NCI-H82 (cell line): ENCODE results near the gene TMEM134.
A peak's percentile ranks its signal among the peaks of the same experiment; 100 is the strongest.
"Not testable (repeated sequence)": the region's sequence is repeated elsewhere in the genome, so short reads cannot be mapped to it uniquely, and the experiment has no call there.

Experiments
- DNase-seq: peaks from one replicate; lab custom pipeline; 2025; lab: John Stamatoyannopoulos, UW

The TMEM134 gene, protein sequence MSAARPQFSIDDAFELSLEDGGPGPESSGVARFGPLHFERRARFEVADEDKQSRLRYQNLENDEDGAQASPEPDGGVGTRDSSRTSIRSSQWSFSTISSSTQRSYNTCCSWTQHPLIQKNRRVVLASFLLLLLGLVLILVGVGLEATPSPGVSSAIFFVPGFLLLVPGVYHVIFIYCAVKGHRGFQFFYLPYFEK

DNA sequence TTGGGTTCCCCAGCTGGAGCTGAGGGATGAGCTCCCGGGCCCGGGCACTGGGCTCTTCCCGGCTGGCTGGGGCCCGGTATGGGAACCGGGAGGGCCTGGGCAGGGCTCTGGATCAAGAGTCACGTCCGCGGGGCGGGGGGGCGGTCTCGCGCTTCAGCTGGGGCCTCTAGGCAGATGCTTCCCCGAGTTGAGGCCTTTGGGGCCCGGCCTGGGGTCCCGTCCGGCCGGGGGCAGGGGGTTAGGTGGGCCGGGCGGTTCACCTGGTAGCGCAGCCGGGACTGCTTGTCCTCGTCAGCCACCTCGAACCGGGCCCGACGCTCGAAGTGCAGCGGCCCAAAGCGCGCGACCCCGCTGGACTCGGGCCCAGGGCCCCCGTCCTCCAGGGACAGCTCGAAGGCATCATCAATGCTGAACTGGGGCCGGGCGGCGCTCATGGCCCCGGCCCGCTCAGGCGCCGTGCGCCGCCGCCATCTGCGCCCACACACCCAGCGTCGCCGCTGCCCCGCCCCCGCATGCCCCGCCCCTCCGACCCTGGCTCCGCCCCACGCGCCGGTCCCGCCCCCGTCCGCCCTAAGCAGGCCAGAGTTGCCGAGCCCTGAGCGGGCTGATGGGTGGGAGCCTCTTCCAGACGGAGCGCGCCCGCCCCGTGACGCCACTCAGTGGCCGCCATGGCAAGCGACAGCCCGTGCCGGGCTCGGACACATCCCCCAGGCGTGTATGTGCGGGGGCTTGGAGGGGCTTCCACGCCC is at the start of gene TMEM134:
TMEM134 (minus strand) TSS at position 493 of the 749 bp plus-strand sequence; CDS start at position 434, 59 bp downstream.
- DNase-seq, result peak; percentile 94

DNA sequence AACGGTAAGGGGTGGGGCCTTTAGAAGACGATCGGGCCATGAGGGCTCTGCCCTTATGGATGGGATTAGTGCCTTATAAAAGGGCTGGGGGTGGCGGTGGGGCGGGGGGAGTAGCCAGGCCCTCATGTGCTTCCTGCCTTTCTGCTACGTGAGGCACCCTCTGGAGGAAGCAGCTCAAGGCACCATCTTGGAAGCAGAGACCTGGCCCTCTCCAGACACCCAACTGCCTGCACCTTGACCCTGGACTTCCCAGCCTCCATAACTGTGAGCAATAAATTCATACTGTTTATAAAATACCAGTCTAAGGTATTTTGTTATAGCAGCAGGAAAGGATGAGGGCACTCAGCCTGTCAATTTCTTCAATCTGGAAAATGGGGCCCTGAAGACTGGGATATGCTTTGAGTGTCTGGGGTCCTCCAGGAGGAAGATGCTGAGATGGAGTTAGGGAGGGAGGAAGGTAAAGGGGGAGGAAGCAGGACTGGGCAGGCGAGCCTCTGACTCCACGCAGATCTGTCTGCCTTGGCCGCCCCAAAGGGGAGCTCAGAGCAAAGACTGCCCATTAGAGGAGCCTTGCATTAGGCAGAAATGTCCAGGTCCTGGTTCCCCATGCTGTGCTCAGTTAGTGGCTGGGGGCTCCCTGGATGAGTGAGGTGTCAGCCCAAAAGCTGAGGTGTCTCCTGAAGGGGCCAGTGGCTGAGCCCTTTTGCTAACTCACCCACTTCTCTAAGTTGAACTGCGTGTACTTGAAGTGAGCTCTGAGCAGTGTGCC is 48.9 kb upstream of the TMEM134 start:
- peak; percentile 74 for DNase-seq

DNA sequence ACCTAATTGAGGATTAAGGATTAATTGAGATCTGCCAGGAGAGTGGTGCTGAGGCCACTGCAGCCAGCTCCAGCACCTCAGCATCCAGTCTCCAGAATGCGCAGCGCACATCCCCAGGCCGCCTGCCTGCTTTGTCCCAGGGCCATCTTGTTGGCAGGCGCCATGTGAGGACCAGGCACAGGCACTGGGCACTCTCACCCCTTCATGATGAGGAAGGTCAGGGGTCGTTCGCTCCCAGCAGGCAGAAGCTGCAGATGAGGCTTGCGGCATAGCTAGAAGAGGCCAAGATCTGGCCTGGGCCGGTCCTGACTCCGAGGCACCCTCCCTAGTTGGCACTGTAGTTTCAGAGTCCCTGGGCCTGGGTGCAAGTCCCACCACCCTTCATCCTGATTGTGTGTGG is 47.8 kb upstream of the TMEM134 start:
- peak; percentile 75 for DNase-seq

DNA sequence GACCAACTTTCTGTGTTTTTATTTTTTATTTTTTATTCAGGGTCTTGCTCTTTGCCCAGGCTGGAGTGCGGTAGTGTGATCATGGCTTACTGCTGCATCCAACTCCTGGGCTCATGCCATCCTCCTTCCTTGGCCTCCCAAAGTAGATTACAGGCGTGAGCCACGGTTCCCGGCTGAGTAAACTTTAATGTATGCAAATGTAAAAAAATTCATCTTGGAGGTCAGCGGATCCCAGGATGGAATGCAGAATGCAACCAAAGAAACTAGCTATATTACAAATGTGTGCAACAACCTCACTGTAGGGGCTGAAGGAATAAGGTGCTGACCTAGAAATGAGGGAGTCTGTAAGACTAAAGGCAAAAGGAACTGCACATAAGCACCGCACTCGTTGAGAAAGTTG is 45.1 kb upstream of the TMEM134 start:
- no peak for DNase-seq

DNA sequence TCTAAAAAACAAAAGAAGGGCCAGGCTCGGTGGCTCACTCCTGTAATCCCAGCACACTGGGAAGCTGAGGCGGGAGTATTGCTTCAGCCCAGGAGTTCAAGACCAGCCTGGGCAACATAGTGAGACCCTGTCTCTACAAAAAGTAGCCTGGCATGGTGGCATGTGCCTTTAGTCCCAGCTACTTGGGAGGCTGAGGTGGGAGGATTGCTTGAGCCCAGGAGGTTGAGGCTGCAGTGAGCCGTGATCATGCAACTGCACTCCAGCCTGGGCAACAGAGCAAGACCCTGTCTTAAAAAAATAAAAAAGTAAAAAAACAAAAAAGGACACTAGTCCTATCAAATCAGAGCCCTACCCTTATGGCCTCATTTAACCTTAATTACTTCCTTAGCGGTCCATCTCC is 42.5 kb upstream of the TMEM134 start:
- not testable (repeated sequence) for DNase-seq

DNA sequence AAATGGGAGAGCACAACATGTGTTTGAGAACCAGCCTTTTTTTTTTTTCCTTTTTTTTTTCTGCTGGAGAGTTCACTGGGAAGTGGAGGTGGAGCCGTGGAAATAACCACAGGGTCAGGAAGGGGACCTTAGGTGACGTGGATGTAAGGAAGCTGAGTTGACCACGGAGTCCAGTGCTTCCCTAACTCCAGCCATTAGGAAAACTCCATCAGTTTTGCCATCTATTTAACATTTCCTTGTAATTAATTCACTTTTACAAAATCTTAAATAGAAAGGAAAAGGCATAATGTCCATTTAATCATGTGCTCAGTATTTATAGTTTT is 40.9 kb upstream of the TMEM134 start:
- no peak for DNase-seq

DNA sequence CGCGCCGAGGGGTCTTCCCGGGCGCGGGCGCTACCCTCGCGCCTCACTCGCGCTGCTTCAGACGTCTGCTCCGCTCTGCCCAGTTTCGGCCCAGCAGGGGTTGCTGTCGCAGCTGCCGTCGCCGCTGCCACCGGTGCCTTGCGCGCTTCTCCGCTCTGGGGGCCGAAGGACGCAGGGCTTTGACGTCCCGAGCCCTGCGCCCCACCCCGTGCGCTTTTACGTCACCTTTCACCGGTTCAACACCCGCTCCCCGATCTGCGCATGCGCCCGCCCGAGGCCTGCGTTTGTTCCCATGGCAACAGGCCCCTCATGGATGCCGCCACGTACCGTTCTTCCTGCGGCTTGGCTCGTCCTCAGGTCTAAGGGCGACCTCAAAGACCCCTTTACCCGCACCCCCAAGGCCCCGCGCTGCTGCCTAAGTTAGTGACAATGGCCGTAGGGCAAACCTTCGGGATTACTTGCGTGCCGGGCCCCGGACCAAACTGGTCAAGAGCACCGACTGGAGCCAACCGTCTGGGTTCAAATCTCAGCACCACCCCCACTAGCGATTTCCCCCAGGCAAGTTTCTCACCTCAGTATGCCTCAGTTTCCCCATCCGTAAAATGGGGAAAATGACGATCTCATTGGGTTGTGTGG is 39.6 kb upstream of the TMEM134 start:
- peak; percentile 98 for DNase-seq

DNA sequence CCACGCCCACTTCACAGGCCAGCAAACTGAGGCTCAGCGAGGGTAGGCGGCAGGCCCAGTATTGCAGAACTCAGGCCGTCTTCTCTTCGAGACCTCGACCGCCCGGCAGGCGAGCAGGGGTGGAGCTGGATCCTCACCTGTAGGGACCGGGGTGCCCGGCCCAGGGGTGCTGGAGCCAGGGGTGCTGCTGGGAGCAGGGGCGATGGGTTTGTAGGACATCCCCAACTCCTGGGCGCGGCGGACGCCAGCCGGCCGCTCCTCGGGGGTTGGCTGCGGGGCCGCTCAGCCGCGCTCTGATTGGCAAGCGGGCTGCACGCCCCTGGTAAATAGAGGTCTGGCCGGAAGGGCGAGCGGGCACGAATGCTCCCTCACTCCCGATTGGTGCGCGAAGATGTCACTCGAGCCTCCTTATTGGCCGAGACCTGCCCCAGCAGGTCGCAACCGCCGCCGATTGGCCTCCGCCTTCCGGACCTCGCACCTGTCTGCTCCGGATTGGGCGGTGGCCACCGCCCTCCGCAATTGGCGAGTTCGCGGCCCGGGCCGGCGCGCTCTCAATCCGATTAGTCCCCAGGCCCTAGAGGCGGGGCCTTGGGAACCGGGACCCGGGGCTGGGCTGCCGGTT is 38.9 kb upstream of the TMEM134 start, which contains the start of gene CDK2AP2:
CDK2AP2 (minus strand) TSS at position 299 of the 622 bp plus-strand sequence; CDS start at position 219, 80 bp downstream.
- DNase-seq, result peak; percentile 99

DNA sequence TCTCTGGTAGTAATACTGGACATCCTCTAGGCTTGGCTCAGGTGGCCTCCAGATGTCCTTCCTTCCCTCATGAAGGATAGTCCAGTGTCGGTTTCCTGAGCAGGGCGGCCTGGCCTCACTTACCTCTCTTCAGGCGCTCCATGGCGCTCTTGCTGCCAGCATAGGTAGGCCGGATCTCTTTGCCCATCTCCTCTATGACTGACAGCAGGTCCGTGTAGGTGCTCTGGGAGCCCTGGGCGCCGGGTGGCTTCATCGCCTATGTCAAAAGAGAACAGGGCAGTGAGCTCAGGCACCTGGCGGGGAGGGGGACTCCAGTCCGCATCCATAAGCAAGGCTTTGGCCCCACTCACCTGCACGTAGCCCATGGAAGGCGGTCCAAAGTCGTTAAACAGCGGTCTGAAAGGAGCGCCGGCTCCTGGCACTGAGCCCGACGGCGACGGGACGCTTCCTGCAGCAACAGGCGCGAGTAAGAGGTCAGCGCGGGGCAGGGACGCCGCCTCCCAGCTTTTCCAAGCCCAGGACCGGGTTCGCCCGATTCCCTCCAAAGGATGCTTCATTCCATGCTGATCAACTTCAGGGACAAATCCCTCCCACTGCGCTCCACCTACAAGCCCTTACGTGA is 38.3 kb upstream of the TMEM134 start:
- DNase-seq, result no peak

DNA sequence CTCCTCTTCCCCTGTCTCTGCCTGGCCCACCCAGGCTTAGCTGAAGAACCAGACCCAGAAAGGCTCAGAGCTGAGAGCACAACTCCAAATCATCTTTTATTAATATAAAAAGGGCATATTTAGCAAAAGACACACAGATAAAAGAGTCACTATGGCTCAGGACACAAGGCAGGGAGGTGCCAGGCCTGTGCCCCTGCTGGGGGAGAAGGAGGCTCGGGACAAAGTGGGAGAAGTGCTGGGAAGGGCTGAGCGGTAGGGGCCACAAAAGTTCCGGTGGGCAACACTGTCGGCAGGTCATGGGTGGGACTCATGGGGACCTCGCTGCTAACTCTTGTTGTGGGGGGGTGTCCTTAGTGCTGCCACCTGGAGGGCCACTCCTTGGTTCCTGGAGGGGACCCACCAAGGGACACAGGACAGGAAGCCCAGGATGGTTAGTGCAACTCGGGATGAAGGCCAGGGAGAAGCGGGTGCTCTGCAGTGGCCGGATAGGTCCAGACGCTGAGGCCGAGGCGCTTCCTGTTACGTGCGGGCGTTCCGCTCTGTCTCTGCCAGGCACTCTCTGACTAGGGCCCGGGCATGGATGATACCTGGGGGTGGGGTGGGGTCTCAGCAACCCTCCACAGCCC is 37.5 kb upstream of the TMEM134 start:
- no peak for DNase-seq

DNA sequence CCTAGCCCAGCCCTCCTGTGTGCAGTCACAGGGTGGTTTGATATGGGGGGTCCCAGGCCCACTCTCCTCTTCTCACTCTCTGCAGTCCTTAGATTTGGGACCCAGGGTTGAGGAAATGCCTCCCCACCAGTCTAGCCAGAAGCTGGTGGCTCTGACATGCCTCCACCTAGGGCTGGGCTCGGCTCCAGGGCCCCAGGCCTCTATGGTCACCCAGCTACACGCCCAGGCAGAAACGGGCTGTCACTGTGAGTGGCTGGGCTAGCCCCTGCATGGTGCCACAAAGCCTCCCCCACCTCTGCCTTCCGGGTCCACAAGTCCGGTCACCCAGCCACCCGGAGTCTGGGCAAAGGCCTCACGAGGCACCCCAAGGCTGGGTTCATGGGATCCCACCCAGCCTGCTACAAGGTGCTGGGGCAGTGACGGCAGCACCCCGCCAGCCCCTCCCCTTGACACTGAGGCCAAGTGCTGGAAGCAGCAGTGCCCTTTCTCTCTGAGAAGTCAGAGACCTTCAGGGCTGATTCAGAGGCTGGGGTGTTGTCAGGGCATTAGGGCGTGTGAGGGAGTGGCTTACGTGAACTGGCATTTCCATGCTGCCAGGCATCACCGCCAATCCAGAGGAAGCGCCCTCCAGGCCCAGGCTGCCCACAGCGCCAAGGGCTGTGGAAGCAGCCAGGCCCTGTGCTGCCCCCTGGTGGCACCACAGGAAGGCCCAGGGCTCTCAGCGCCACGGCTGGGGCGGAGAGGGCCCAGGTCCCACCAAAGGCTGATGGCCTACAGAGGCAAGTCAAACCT is 36.8 kb upstream of the TMEM134 start:
- DNase-seq, result peak; percentile 86

DNA sequence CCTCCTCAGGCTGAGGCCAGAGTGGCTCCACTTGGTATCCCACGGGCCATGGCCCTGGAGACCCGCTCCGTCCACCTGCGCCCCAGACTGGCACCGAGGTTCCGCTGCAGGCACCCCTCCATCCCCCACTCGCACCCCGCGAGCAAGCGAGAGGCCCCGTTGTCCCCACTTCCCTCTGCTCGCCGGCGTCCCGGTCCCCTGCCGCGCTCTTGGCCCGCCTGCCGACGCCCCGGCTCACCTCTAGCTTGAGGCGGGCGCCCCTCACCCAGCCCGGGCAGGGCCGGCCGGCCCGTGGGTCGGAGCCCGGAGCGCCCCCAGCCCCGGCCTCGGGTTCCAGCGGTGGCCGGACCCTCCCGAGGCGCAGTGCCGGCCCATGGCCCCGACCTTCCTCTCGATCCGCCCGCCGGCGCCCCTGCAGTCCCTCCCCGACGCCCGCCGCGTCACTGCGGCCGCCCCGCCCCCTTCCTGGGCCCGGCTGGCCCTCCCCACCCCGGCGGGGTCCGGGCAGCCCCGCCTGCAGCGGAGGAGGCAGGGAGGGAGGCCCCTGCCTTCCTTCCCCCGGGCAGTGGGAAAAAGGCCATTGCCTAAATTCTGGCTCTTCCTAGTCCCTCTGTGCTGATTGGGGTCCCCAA is 36.0 kb upstream of the TMEM134 start, which contains the start of gene PITPNM1:
PITPNM1 (minus strand) TSS at position 414 of the 632 bp plus-strand sequence. CDS start 1,183 bp downstream, outside the sequence.
- peak; percentile 68 for DNase-seq

DNA sequence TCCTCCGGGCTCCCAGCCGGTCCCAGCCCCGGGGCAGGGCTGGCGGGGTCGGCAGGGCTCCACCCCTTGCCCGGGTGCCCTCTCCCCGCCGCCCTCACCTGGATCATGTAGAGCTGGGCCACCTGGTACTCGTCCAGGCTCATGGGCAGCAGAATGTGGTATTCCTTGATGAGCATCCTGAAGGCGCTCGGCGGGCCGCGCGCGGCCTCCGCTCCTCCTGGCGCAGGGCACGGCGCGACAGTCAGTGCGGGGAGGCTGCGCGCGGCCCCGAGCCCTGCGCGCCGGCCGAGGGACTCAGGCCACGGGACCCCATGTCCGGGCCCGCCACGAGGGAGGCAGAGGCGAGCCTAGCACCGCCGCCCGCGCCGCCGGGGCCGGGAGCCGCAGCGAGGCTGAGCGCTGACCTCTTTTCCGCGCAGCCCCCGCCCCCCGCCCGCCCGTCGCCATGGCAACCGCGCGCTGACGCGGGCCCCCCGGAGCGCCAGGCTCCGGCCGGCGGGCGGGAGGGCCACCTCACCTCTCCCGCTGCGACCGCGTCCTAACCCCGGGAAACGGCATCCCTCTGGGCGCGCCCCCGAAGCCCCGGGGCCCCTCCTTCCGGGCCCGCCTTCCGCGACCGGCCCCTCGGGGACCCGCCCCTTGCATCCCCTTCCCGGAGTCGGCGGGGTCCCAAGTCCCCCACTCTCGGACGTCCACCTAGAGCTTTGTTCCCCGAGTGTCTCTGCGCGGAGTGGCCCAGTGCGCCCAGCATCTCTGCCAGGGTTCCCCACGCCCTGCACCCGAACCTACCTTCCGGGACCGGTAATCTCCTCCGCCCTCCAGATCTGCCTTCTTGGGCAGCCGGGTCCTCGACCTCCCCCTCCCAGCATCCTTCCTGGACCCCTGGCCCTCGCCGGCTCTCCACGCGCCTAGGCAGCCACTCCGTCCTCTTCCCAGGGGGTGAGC is 35.2 kb upstream of the TMEM134 start:
- peak; percentile 35 for DNase-seq

DNA sequence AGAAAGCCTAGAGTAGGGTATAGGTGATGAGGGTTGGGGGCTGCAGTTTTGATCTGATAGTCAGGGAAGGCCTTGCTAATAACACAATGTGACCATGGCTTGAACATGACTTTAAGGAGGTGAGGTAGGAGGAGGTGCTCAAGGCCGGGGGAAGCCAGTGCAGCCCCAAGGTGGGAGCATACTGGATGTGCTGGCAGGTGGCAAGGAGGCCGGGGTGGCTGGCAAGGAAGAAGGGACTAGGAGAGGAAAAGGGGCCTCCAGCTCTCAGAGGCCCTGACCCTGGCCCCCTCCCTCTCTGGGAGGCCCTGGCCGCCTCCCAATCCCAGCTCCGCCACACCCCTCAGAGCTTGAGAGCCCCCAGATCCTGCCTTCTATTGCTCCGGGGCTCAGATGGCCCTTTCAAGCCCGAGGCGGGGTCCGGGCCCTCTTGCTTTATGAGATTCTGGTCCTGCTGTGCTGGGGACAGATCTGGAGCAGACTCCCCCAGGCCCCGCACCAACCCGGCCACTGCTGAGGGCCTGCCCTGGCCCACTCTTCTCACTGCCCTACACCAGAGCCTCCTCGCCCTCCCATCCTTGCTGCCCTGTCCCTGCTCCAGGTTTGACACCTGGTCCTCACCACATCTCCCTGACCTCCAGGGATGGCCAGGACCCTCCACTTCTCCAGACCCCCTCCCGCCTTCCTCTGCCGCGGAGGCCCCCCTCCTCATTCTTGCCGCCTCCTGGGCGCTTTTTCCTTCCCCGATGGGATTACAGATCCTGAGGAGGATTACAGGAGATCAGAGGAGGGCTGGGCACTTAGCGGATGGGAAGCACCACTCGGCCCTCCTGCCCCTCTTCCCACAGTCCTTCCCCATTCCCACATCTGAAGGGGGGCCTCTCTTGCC is 34.3 kb upstream of the TMEM134 start:
- peak; percentile 89 for DNase-seq

DNA sequence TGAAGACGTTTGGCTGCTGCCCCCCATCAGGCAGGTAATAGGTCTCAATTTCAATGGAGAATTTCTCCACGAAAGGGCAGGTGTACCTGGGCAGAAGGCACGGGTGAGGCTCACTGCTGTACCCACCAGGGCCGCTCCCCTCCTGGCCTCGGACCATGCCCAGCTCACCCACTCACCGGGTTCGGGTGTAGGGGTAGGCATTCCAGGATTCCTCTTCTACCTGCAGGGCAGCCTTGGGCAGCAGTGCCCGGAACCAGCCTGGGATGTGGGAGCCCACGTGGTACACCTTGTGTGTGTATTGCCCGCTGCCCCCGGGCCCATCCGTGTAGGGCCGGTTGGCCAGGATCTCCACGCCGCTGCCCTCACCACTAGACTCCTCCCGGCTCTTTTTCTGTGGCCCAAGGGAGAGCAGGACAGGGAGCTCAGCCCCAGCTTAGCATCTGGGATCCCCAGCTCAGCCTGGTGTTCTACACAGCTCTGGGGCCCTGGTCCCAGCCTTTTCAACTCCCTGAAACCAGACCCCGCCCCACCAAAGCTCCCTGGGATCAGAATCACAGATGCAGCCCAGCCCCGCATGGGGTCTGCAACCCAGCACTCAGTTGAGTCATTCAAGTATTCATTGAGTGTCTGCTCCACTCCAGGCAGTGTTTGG is 33.4 kb upstream of the TMEM134 start:
- no peak for DNase-seq

DNA sequence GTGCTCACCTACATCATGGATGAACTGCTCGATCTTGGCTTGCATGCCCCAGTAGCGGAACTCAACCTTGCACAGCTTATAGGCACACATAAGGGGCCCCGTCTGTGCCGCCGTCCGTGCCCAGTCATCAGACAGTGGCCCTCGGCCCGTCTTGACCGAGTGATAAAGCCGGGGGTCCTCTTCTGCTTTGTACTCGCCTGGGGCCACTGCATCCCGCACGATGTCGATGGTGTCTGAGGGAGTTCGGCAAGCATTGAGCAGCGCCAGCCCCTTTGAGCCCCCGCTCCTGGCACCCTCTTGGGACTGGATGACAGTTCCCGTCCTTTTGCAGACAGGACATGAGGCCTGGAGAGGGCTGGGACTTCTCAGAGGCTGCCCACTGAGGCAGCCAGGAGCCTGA is 32.8 kb upstream of the TMEM134 start:
- DNase-seq, result no peak
